Stimulated activated CD8-positive, alpha-beta memory T cell treated with anti-CD3 and anti-CD28 coated beads, Interleukin-15, amount 100 ng/mL, for 1 hour (primary cell): ENCODE data around the gene ARL5A.
"Not testable (repeated sequence)": the region's sequence is repeated elsewhere in the genome, so short reads cannot be mapped to it uniquely, and the experiment has no call there.

Experiments
- DNase-seq: peaks from one replicate; pipeline ENCODE4 v3.0.0-alpha.2; 2020; ENCODE audit warnings: low read depth

The ARL5A gene

GRCh38 chr2:151795646-151796240 is 32.5 kb downstream of the ARL5A start:
- DNase-seq: no peak

GRCh38 chr2:151794422-151794821 is 33.8 kb downstream of the ARL5A start:
- DNase-seq: not testable (repeated sequence)

GRCh38 chr2:151793123-151793522 is 35.1 kb downstream of the ARL5A start:
- DNase-seq: no peak

- DNase-seq: no peak
These were observed 35.6 kb downstream of the ARL5A start for GRCh38 chr2:151792589-151792988.

GRCh38 chr2:151791545-151791944 is 36.7 kb downstream of the ARL5A start:
- DNase-seq: no peak

- DNase-seq: no peak
These were observed 37.5 kb downstream of the ARL5A start for GRCh38 chr2:151790689-151791088.

- DNase-seq: no peak
These were observed 39.0 kb downstream of the ARL5A start for GRCh38 chr2:151789055-151789834.

- no peak for DNase-seq
These were observed 41.7 kb downstream of the ARL5A start for GRCh38 chr2:151786483-151786882.

- no peak for DNase-seq
These were observed 42.1 kb downstream of the ARL5A start for GRCh38 chr2:151786077-151786476.

- DNase-seq: no peak
These were observed 45.1 kb downstream of the ARL5A start for GRCh38 chr2:151783133-151783520.

GRCh38 chr2:151782378-151783132 is 45.7 kb downstream of the ARL5A start:
- DNase-seq: no peak

- no peak for DNase-seq
These were observed 46.6 kb downstream of the ARL5A start for GRCh38 chr2:151781642-151782041.

- no peak for DNase-seq
These were observed 47.3 kb downstream of the ARL5A start for GRCh38 chr2:151780938-151781337.

- DNase-seq: no peak
These were observed 50.3 kb downstream of the ARL5A start for GRCh38 chr2:151777935-151778334.

GRCh38 chr2:151777487-151777886 is 50.7 kb downstream of the ARL5A start:
- no peak for DNase-seq

- no peak for DNase-seq
These were observed 51.9 kb downstream of the ARL5A start for GRCh38 chr2:151776367-151776766.

GRCh38 chr2:151775057-151775740 is 53.0 kb downstream of the ARL5A start:
- DNase-seq: no peak

GRCh38 chr2:151774506-151774905 is 53.7 kb downstream of the ARL5A start:
- DNase-seq: no peak

GRCh38 chr2:151771599-151772358 is 56.4 kb downstream of the ARL5A start:
- DNase-seq: no peak

- no peak for DNase-seq
These were observed 57.2 kb downstream of the ARL5A start for GRCh38 chr2:151770995-151771394.

GRCh38 chr2:151769606-151770005 is 58.6 kb downstream of the ARL5A start:
- no peak for DNase-seq

- no peak for DNase-seq
These were observed 60.7 kb downstream of the ARL5A start for GRCh38 chr2:151767536-151767935.
